T-helper 2 cell treated with Interferon-gamma antibody and Interleukin-4, amounts not matched to agents 100 ng/mL and 5 ng/mL, for 36 hours (primary cell): Measurements from ENCODE around the gene IL17F. TPM values are rescaled to one million over a fixed set of nuclear protein-coding genes. Genes with fewer than 3 reads are reported as not detected.
"Not testable (repeated sequence)": the region's sequence is repeated elsewhere in the genome, so short reads cannot be mapped to it uniquely, and the experiment has no call there.

Experiments used
- intact Hi-C: fragments of 100-400 bp; cut with micrococcal nuclease; formaldehyde crosslinking; loops from one replicate; pipeline ENCODE4 v1.15.1; 2023
- total RNA-seq: library from RNA; stranded (reverse); gene quantifications from 2 replicates; pipeline ENCODE4 v1.2.3, GENCODE V29; 2022

IL17F gene
- total RNA-seq, 1 donor from 2014 or later = not detected

DNA sequence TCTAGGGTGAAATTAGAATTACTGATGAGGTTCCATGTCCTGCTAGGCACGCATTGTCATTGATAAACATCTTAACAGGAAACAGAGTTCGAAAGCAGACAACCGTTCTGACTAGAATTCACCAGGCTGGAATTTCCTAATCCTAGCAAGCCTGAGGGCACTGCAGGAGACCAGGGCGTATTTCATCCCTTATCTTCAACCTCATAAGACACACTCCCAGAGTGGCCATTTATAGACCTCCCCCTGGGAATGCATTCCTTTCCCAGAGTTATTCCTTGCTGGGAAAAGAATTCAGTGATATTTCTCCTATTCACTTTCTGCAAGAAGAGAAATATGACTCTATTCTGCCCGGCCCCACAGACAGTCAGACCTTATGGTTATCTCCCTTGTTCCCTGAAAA is 44.2 kb downstream of the IL17F start:
- intact Hi-C loops = not testable (repeated sequence)

- intact Hi-C loops = no loop called here
These were observed 48.4 kb downstream of the IL17F start for GRCh38 chr6:52195886-52196285.

DNA sequence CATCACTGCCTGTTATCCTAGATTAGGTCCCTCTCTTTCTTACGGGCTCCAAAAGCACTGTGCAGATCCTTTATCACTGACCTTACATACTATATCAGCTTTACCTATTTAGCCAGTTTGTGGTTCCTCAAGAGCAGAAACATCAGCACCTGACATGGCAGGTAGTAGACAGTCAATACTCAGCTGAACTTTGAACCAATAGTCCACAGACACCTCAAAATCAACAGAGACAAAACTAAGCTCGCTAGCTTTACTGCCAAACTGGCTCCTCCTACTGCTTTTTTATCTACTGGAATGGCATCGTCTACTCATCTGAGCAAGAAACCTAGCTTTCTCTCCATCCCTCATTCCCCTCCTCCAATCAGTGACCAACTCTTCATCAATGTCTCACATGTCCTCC is 52.5 kb downstream of the IL17F start:
- intact Hi-C loops = no loop called here

- intact Hi-C loops = no loop called here
These were observed 53.9 kb downstream of the IL17F start for GRCh38 chr6:52190409-52190808.

DNA sequence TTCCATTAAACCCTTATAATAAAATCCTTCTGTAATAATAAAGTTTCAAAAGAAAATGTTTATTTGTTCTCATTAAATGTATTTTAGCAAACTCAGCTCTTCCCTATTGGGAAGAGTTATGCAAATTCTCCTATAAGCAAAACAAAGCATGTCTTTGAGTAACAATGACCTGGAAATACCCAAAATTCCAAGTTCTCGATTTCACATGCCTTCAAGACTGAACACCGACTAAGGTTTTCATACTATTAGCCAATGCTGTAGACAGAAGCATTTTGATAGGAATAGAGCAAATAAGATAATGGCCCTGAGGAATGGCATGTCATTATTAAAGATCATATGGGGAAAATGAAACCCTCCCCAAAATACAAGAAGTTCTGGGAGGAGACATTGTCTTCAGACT is 54.3 kb downstream of the IL17F start:
- intact Hi-C loops = no loop called here

- intact Hi-C loops = no loop called here
These were observed 57.2 kb downstream of the IL17F start for GRCh38 chr6:52187098-52187497.

Other genes with a start within 250 kb of the IL17F start
- not detected in 2 replicates for gene PKHD1, start 156.9 kb downstream of the IL17F start, total RNA-seq
- gene IL17A, start 58.1 kb downstream of the IL17F start, total RNA-seq = not detected in 2 replicates
- gene MCM3, start 40.2 kb upstream of the IL17F start, total RNA-seq = 211 and 213 TPM in 2 replicates
- gene PAQR8, start 117.7 kb upstream of the IL17F start, total RNA-seq = 14.1 and 15.9 TPM in 2 replicates
- 1.0 and 1.6 TPM in 2 replicates for gene EFHC1, start 175.8 kb upstream of the IL17F start, total RNA-seq